Activated naive CD4-positive, alpha-beta T cell treated with anti-CD3 and anti-CD28 coated beads for 36 hours (primary cell): ENCODE data around the gene KRTAP12-1. TPM values are rescaled to one million over a fixed set of nuclear protein-coding genes. Genes with fewer than 3 reads are reported as not detected.
"Not testable (repeated sequence)": the region's sequence is repeated elsewhere in the genome, so short reads cannot be mapped to it uniquely, and the experiment has no call there.

Source experiments
- CTCF ChIA-PET: fragments of 350-600 bp; sonication (Branson Sonifier 250); formaldehyde crosslinking; loops from one replicate; lab custom pipeline; 2021; ENCODE audit warnings: antibody characterized with exemption; lab: Charles Lee
- DNase-seq: peaks from one replicate; pipeline ENCODE4 v3.0.0-alpha.2; 2020
- H3K27ac Mint-ChIP-seq: one replicate; pipeline ENCODE4 v1.8.0; 2021; ENCODE audit warnings: mild to moderate bottlenecking, mixed read lengths
- H3K27me3 Mint-ChIP-seq: one replicate; pipeline ENCODE4 v1.8.0; 2021; ENCODE audit warnings: low read depth, mixed read lengths
- H3K36me3 Mint-ChIP-seq: one replicate; pipeline ENCODE4 v1.8.0; 2021; ENCODE audit warnings: low read depth, mixed read lengths
- H3K4me1 Mint-ChIP-seq: one replicate; pipeline ENCODE4 v1.8.0; 2021; ENCODE audit warnings: low read depth, mixed read lengths
- H3K4me3 Mint-ChIP-seq: one replicate; pipeline ENCODE4 v1.8.0; 2021; ENCODE audit warnings: mild to moderate bottlenecking, moderate library complexity, mixed read lengths
- H3K9me3 Mint-ChIP-seq: one replicate; pipeline ENCODE4 v1.8.0; 2021; ENCODE audit warnings: mixed read lengths
- intact Hi-C: fragments of 100-400 bp; cut with micrococcal nuclease; formaldehyde crosslinking; loops from one replicate; pipeline ENCODE4 v1.15.1; 2023
- total RNA-seq, 2 experiments: library from RNA; stranded (reverse); gene quantifications; one replicate each; pipeline ENCODE4 v1.2.3, GENCODE V29; 2021

KRTAP12-1 gene
- total RNA-seq, 2 experiments from 2014 or later: not detected

- Mint-ChIP-seq H3K27ac (no peak overlapping the region), H3K27me3 (peaks cover 71% of the 10 kb centered on the region), H3K4me3 (no peak overlapping the region), H3K36me3 (peaks cover 8% of the 10 kb centered on the region), H3K4me1 (peaks cover 6% of the 10 kb centered on the region), H3K9me3 (peaks cover 8% of the 10 kb centered on the region)
- intact Hi-C loops: no loop called here
- CTCF ChIA-PET: no interaction called here
- DNase-seq: no peak
Measured at GRCh38 chr21:44702111-44702972, 20.4 kb upstream of the KRTAP12-1 start.

- peaks cover 8% of the 10 kb centered on the region for H3K36me3 Mint-ChIP-seq
- H3K27me3 Mint-ChIP-seq: peaks cover 69% of the 10 kb centered on the region
- H3K4me1 Mint-ChIP-seq: peaks cover 6% of the 10 kb centered on the region
- intact Hi-C loops: no loop called here
- no peak overlapping the region for H3K4me3 Mint-ChIP-seq
- H3K9me3 Mint-ChIP-seq: peaks cover 8% of the 10 kb centered on the region
- DNase-seq: no peak
- no peak overlapping the region for H3K27ac Mint-ChIP-seq
- CTCF ChIA-PET: no interaction called here
Measured at GRCh38 chr21:44701541-44701940, 19.6 kb upstream of the KRTAP12-1 start.

- peaks cover 4% of the 10 kb centered on the region for H3K36me3 Mint-ChIP-seq
- H3K4me3 Mint-ChIP-seq: no peak overlapping the region
- CTCF ChIA-PET: no interaction called here
- peaks cover 63% of the 10 kb centered on the region for H3K27me3 Mint-ChIP-seq
- intact Hi-C loops: no loop called here
- H3K9me3 Mint-ChIP-seq: peaks cover 7% of the 10 kb centered on the region
- no peak overlapping the region for H3K27ac Mint-ChIP-seq
- H3K4me1 Mint-ChIP-seq: peaks cover 3% of the 10 kb centered on the region
- no peak for DNase-seq
Measured at GRCh38 chr21:44701023-44701400, 19.0 kb upstream of the KRTAP12-1 start.

GRCh38 chr21:44700101-44701022 lies 18.4 kb upstream of the KRTAP12-1 start:
- peaks cover 2% of the 10 kb centered on the region for H3K9me3 Mint-ChIP-seq
- no peak overlapping the region for H3K4me3 Mint-ChIP-seq
- DNase-seq: no peak
- intact Hi-C loops: no loop called here
- no peaks in the 10 kb centered on the region for H3K4me1 Mint-ChIP-seq
- peaks cover 58% of the 10 kb centered on the region for H3K27me3 Mint-ChIP-seq
- CTCF ChIA-PET: no interaction called here
- no peak overlapping the region for H3K27ac Mint-ChIP-seq
- H3K36me3 Mint-ChIP-seq: no peaks in the 10 kb centered on the region

GRCh38 chr21:44699502-44700001 lies 17.6 kb upstream of the KRTAP12-1 start:
- CTCF ChIA-PET: no interaction called here
- peaks cover 51% of the 10 kb centered on the region for H3K27me3 Mint-ChIP-seq
- H3K4me3 Mint-ChIP-seq: no peak overlapping the region
- DNase-seq: no peak
- H3K27ac Mint-ChIP-seq: no peak overlapping the region
- H3K9me3 Mint-ChIP-seq: no peaks in the 10 kb centered on the region
- no peaks in the 10 kb centered on the region for H3K36me3 Mint-ChIP-seq
- H3K4me1 Mint-ChIP-seq: no peaks in the 10 kb centered on the region
- intact Hi-C loops: no loop called here

GRCh38 chr21:44697811-44698734 lies 16.1 kb upstream of the KRTAP12-1 start:
- Mint-ChIP-seq H3K4me1 (peaks cover 3% of the 10 kb centered on the region), H3K27me3 (peaks cover 43% of the 10 kb centered on the region), H3K36me3 (no peaks in the 10 kb centered on the region), H3K4me3 (no peak overlapping the region), H3K27ac (no peak overlapping the region), H3K9me3 (peaks cover 3% of the 10 kb centered on the region)
- CTCF ChIA-PET: no interaction called here
- intact Hi-C loops: no loop called here
- no peak for DNase-seq

- H3K36me3 Mint-ChIP-seq, intact Hi-C loops, H3K4me3 Mint-ChIP-seq, DNase-seq, H3K4me1 Mint-ChIP-seq, H3K27ac Mint-ChIP-seq, H3K9me3 Mint-ChIP-seq: not testable (repeated sequence)
- CTCF ChIA-PET: interaction anchor here (0.6 kb wide), 1 partner anchor 1344 kb away, joined by 4 read pairs; no protein-coding TSS in a partner anchor
- peaks cover 36% of the 10 kb centered on the region for H3K27me3 Mint-ChIP-seq
Measured at GRCh38 chr21:44697172-44697810, 15.3 kb upstream of the KRTAP12-1 start, which contains the start of gene KRTAP10-12. Gene KRTAP10-12 (plus strand): TSS chr21:44697172. CDS start chr21:44697202, 30 bp downstream.

- H3K36me3 Mint-ChIP-seq: peaks cover 2% of the 10 kb centered on the region
- intact Hi-C loops: no loop called here
- CTCF ChIA-PET: interaction anchor here (0.6 kb wide), 1 partner anchor 1345 kb away, joined by 4 read pairs; no protein-coding TSS in a partner anchor
- H3K4me1 Mint-ChIP-seq: peaks cover 8% of the 10 kb centered on the region
- H3K9me3 Mint-ChIP-seq: peaks cover 9% of the 10 kb centered on the region
- no peak overlapping the region for H3K27ac Mint-ChIP-seq
- DNase-seq: no peak
- peaks cover 31% of the 10 kb centered on the region for H3K27me3 Mint-ChIP-seq
- H3K4me3 Mint-ChIP-seq: no peak overlapping the region
Measured at GRCh38 chr21:44696572-44696971, 14.6 kb upstream of the KRTAP12-1 start.

- Mint-ChIP-seq H3K4me3 (no peak overlapping the region), H3K36me3 (peaks cover 2% of the 10 kb centered on the region), H3K9me3 (peaks cover 9% of the 10 kb centered on the region), H3K27me3 (peaks cover 26% of the 10 kb centered on the region), H3K4me1 (peaks cover 15% of the 10 kb centered on the region), H3K27ac (no peak overlapping the region)
- DNase-seq: no peak
- intact Hi-C loops: no loop called here
- CTCF ChIA-PET: no interaction called here
Measured at GRCh38 chr21:44695641-44696040, 13.7 kb upstream of the KRTAP12-1 start.

- H3K4me1 Mint-ChIP-seq: peaks cover 15% of the 10 kb centered on the region
- intact Hi-C loops: no loop called here
- peaks cover 2% of the 10 kb centered on the region for H3K36me3 Mint-ChIP-seq
- H3K27me3 Mint-ChIP-seq: peaks cover 26% of the 10 kb centered on the region
- DNase-seq: no peak
- CTCF ChIA-PET: no interaction called here
- no peak overlapping the region for H3K4me3 Mint-ChIP-seq
- peaks cover 9% of the 10 kb centered on the region for H3K9me3 Mint-ChIP-seq
- H3K27ac Mint-ChIP-seq: no peak overlapping the region
Measured at GRCh38 chr21:44695184-44695583, 13.2 kb upstream of the KRTAP12-1 start.

- CTCF ChIA-PET: no interaction called here
- Mint-ChIP-seq H3K4me3 (no peak overlapping the region), H3K27ac (no peak overlapping the region), H3K4me1 (peaks cover 15% of the 10 kb centered on the region), H3K36me3 (peaks cover 2% of the 10 kb centered on the region), H3K9me3 (peaks cover 9% of the 10 kb centered on the region), H3K27me3 (peaks cover 23% of the 10 kb centered on the region)
- intact Hi-C loops: no loop called here
- no peak for DNase-seq
Measured at GRCh38 chr21:44694776-44695175, 12.8 kb upstream of the KRTAP12-1 start.
